Stimulated activated CD8-positive, alpha-beta memory T cell treated with anti-CD3 and anti-CD28 coated beads, Interleukin-12 subunit alpha, Interleukin-12 subunit beta, amount 100 ng/mL, for 24 hours (primary cell): ENCODE measurements around the gene GRM7.

Experiments used
- DNase-seq: peaks from one replicate; pipeline ENCODE4 v3.0.0-alpha.2; 2020; ENCODE audit errors: extremely low read depth

Gene GRM7

GRCh38 chr3:7577513-7577912 lies 716.6 kb downstream of the GRM7 start:
- no peak for DNase-seq

DNA sequence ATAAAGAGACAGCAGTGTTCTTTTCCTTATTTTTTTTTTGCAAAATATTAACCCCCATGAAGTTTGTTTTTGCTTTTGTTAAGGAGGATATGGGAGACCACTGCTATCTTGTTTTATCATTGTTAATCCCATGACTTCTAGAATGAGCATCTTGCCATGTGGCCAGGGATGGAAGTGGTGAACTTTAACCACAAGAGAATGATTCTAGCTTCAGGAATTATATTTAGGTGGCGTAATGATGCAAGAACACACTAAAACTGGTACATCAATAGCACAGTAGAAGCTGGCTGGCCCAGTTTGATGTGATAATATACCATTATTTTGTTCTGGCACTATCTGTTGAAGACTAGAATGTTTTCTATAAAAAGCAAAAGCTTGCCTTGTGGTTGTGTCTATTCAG lies 720.9 kb downstream of the GRM7 start:
- no peak for DNase-seq

DNA sequence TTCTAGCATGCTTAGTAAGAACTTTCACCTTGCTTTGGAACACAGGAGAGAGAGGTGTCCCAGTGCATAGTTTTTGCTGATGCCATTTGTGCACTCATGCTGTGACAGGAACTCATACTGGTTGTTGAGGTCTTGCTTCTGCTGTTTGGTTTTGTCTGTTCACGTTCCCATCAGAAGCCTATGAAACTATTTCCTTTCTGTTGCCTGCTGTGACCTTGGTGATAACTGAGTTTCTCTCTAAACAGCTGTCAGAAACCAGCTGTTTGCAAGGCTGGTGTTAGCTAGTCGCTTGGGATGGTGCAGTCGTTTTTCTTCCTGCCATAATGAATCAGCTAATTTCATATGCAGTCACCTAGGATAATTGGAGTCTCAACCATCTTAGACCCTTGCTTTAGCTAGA lies 724.1 kb downstream of the GRM7 start:
- DNase-seq, result no peak

DNA sequence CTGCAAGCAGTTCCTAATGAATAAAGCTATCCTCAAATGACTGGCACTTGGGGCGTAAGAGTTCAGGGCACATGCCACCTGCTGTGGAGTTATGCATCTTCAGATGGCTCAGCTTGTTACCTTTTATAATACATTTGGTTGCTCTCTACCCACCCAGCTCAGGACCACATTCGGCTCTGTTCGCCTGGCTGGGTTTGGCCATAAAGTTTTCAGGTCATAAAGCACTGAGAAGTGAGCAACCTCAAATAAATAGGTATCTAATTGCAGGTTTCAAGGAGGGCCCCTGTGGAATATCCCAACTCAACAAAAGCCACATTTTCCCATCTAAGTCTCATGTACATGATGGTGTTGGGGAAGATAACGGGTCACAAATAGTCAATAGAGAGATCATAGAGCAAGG lies 727.3 kb downstream of the GRM7 start:
- no peak for DNase-seq

DNA sequence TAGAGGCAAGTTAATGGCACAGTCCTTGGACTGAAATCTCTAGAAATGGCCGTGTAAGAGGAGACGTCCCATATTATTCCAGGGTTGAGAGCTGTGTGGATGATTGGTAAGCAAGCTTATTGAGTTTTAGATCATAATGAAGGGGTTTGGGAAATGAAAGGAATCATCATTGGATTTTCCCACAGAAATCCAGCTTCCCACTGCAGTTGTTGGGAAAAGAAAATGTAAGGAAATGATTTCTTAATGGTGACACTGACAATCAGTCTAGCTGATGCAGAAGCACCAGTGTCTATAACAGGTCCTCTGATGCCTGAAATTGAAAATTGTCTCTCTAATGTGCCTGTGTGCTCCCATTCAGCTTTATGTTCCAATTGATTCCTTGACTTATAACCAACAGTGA lies 728.6 kb downstream of the GRM7 start:
- no peak for DNase-seq

GRCh38 chr3:7602297-7602696 lies 741.4 kb downstream of the GRM7 start:
- DNase-seq, result no peak

- DNase-seq, result no peak
Observed at GRCh38 chr3:7607083-7607482, 746.2 kb downstream of the GRM7 start.

DNA sequence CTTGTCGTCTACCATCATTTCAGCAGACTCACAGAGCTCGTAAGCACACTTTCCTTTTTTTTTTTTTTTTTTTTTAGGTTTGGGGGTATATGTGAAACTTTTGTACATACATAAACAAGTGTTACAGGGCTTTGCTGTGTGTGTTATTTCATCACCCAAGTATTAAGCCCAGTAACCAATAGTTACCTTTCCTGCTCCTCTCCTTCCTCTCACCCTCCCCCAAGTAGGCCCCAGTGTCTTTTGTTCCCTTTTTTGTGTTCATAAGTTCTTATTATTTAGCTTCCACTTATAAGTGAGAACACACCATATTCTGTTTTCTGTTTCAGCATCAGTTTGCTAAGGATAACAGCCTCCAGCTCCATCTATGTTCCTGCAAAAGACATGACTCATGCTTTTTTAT lies 746.8 kb downstream of the GRM7 start:
- DNase-seq, result no peak

GRCh38 chr3:7610634-7611033 lies 749.7 kb downstream of the GRM7 start:
- no peak for DNase-seq

- DNase-seq, result no peak
Observed at GRCh38 chr3:7615043-7615442, 754.1 kb downstream of the GRM7 start.

GRCh38 chr3:7618606-7619005 lies 757.7 kb downstream of the GRM7 start:
- DNase-seq, result no peak

GRCh38 chr3:7620401-7620800 lies 759.5 kb downstream of the GRM7 start:
- DNase-seq, result no peak

DNA sequence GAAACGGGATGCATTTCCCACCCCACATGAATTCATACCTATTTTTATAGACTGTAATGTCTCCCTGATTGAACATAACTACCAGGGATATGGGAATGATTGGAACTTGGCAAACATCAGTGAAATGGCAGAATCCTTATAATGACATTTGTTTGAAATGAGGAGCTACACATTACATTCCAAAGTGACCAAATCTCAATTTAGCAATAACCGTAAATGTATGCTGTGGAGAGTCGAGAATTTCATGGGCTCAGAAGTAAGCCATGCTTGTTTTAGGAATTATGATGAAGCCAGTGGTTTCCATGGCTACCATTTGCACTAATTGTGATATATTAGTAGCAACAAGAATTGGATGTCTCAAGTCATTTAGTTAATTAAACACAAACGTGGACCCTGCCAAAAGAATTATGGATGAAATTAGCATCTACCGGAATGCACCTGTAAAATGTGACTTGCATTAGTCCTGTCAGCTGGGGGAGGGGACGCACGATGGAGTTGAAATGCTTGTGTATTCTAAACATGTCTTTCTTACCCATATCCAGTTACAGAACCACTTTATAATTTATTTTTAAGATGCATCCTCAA lies 760.2 kb downstream of the GRM7 start:
- DNase-seq, result no peak

- no peak for DNase-seq
Observed at GRCh38 chr3:7621651-7622050, 760.7 kb downstream of the GRM7 start.

DNA sequence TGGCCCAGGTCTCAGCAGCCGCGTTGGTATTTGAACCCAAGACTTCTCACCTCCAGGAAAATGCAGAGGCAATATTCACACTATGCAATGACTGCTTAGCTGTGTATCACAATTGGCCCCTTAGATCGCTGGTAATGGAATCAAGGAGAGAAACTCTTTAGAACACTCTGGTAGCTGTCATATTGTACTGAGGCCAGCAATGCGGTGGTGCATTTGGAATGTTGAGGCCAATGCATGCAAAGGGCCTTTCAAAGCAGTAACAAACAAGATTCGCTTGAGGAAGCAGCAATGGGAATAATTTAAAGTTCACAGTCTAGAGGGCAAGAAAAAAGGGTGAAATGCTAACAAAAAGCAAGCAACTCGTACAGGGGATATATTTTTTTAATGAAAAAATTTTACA lies 764.1 kb downstream of the GRM7 start:
- DNase-seq, result no peak

GRCh38 chr3:7630351-7630911 lies 769.5 kb downstream of the GRM7 start:
- DNase-seq, result no peak

- no peak for DNase-seq
Observed at GRCh38 chr3:7630925-7631324, 770.0 kb downstream of the GRM7 start.

DNA sequence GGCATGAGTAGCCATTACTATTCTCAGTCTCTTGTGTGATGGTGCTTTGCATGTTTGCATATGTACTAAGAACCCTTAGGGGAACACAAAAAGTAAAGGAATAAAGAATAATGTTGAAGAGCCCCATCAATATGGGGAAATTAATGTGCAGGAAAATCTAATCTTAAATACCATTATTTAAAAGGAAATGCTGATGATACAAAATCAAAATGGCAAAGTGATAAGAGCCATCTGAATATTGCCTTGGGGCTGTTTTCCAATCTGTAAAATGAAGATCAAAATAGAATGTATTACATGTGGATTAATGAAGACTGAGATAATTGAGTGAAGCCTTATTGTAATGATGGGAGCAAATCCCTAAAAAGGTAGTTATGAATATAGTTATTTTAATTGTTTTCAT lies 771.4 kb downstream of the GRM7 start:
- no peak for DNase-seq

- DNase-seq, result no peak
Observed at GRCh38 chr3:7637694-7638093, 776.8 kb downstream of the GRM7 start.

GRCh38 chr3:7638103-7638502 lies 777.2 kb downstream of the GRM7 start:
- DNase-seq, result no peak

GRCh38 chr3:7640787-7641186 lies 779.9 kb downstream of the GRM7 start:
- no peak for DNase-seq

GRCh38 chr3:7646851-7647250 lies 785.9 kb downstream of the GRM7 start:
- DNase-seq, result no peak

DNA sequence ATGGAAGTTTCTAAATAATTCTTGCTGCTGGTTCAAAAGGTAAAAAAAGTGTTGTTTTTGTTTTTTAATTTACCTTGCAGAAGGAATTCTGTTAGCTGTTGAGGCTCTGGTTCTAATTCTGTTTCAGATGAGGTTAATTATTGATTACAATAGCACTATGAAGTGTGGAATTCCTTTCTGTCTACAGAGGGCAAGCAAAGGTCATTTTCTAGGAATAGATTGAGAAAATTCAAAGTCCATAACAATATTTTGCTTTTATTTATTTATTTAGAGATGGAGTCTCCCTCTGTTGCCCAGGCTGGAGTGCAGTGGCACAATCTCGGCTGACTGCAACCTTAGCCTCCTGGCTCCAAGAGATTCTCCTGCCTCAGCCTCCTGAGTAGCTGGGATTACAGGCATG lies 789.6 kb downstream of the GRM7 start:
- no peak for DNase-seq

GRCh38 chr3:7651274-7651673 lies 790.4 kb downstream of the GRM7 start:
- no peak for DNase-seq
